GM12801 (cell line): ENCODE results near the gene HTR3D.

Experiments used
- TF ChIP-seq, protein P1 (sequence below): IDR thresholded peaks from one replicate; pipeline ENCODE4 v1.5.1; 2011; ENCODE audit warnings: control low read depth; ENCODE audit not compliant: insufficient read length; ENCODE audit errors: extremely low read depth

Gene HTR3D

DNA sequence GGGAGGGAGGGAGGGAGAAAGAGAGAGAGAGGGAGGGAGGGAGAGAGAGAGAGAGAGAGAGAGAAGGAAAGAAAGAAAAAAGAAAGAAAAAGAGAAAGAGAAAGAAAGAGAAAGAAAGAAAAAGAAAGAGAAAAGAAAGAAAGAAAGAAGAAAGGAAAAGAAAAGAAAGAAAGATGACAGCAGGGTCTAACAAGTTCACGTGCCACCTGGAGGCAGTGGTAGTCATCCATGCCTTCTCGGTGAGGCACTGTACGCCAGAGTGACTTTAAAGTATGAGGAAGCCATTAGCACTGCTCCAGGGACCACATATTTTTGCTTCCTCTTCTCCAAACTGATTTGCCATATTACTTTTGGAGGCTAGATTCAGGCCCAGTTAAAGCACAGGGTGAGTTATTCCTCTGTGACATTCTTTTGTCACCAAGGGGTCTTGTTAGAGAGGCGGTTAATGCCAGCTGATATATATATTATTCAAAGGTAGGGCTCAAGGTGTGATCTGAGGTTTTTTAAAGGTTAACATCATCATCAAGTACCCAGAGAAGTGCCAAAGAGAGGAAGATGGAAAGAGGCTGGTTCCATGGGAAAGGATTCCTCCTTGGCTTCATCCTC lies at the start of gene HTR3D:
Gene HTR3D, plus strand, starts transcription at position 556 of the 606 bp plus-strand sequence. Its CDS starts 0 bp downstream, at position 556.
- TF ChIP-seq, protein P1, sequence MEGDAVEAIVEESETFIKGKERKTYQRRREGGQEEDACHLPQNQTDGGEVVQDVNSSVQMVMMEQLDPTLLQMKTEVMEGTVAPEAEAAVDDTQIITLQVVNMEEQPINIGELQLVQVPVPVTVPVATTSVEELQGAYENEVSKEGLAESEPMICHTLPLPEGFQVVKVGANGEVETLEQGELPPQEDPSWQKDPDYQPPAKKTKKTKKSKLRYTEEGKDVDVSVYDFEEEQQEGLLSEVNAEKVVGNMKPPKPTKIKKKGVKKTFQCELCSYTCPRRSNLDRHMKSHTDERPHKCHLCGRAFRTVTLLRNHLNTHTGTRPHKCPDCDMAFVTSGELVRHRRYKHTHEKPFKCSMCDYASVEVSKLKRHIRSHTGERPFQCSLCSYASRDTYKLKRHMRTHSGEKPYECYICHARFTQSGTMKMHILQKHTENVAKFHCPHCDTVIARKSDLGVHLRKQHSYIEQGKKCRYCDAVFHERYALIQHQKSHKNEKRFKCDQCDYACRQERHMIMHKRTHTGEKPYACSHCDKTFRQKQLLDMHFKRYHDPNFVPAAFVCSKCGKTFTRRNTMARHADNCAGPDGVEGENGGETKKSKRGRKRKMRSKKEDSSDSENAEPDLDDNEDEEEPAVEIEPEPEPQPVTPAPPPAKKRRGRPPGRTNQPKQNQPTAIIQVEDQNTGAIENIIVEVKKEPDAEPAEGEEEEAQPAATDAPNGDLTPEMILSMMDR: no peak

DNA sequence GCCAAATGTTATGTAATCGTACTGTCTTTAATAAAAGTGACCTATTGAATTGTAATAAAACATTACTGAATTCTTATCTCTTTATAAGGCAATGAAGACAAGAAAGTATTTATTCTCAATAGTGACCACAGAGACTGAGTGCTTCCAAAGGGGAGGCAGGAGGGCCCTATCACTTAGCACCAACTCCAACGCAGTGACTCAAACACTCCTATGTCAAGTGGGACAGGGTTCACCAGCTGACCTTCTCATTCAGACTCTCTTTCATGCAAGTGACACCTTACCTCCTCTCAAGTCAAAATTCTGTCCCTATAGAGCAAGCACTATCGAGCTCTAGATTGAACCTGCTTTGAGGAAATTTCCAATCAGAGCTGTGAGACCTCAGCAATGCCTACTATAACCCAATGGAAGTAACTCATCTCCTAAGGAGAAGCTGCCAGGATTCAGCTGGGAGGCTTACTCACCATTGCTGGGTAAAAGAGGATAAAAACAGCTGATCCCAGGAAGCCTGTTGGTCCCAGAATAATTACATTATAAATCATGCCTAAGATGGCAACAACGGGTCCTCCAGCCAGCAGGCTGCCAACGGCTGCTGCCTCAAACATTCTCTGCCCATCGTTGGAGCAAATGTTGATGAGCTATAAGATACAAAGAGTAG lies 49.4 kb upstream of the HTR3D start:
- TF ChIP-seq, protein P1: no peak

DNA sequence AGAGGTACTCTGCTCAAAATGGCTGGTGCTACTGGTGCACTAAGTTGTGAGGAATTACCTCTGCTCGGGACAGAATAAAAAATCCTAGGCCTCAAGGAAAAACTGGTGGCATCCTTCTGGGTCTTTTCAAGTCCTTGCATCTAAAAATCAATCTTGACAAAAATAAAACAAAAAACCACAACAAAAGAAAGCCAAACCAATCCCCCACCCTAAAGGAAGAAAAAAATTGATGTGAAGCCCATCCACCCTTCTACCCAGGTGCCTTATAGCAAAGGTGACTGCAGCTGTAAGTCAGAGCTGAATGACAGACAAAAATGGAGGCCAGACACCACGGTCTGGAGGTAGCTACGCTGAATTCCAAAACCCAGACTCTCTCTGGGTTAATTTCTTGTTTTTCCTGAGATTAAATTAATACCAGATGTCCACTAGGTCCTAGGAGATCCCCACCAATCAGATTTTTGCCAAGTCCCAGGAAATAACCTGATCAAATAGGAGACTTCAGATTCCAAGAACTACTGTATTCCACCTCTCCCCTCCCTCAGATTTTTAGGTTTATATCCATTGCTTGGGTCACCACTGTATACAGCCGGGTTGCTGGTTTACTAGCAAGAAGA lies 47.3 kb upstream of the HTR3D start:
- TF ChIP-seq, protein P1: no peak

- TF ChIP-seq, protein P1: no peak
Measured at GRCh38 chr3:183984749-183985729, 46.5 kb upstream of the HTR3D start.

DNA sequence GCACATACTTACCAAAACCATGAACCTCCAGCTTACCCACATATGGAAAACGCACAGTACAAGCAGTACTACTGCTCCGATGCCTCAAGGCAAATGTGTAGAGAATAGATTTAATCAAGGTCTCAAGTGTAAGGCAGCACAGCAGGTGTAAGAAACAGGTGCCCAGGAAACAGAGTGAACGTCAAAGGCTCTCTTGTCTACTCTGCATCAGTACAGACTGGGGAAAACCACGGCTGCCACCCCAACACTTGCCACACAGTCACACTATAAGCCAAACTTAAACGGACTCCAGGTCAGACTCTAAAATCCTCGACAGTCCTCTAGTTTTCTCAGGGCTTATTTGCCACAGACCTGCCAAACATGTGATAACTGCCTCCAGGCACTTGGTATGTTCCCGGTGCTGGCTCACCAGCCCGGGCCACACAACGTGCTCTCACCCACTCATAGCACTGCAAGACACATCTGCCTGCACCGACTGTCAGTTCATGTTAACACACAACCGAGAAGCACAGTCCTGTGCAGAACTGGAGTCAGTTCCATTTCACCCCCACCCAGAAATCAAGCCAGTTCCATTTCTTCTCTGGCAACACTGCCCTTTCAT lies 44.4 kb upstream of the HTR3D start:
- TF ChIP-seq, protein P1: no peak

DNA sequence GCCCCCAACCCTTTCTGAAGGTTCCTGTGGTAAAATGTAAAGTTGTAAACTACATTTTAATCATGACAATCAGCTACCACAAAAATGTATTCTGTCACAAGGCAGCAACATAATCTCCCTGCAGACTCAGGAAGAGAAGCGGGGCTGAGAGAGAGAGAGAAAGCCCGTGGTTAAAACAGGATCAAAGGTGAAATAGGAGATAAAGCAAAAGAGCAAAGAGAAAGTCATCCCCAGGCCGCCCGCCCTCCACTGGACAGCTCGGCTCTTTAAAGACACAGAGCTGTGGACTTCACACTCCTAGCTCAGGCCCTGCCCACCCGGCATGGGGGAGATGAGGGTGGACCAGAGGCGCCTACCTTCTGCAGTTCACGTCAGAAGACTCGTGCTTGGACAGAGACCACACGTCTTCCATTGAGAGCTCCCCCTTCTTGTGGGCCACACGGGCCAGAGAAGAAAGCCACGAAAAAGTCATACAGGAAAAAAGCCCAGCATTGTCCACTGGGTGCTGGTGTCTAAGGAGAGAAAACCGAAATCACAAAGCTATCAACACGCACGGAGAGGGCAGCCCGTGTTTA lies 43.2 kb upstream of the HTR3D start:
- TF ChIP-seq, protein P1: no peak
